Transverse colon (tissue), 4 donors: ENCODE data around the gene STK31. TPM values are rescaled to one million over a fixed set of nuclear protein-coding genes. Genes with fewer than 3 reads are reported as not detected.
"Not testable (repeated sequence)": the region's sequence is repeated elsewhere in the genome, so short reads cannot be mapped to it uniquely, and the experiment has no call there.

Experiments used
- DNase-seq: peaks from one replicate; pipeline ENCODE4 v3.0.0-alpha.2; 2019
- H3K27ac ChIP-seq, 4 donors: fragments of 200-600 bp; sonication (generic); 2 replicates each; pipeline ENCODE4 v1.5.1; 2016 to 2018; ENCODE audit warnings: inconsistent platforms in 4 of 4
- H3K27me3 ChIP-seq: fragments of 200-600 bp; sonication (generic); 2 replicates; pipeline ENCODE4 v1.5.1; 2017; ENCODE audit warnings: inconsistent platforms
- H3K36me3 ChIP-seq, 4 donors: fragments of 200-600 bp; sonication (generic); 2 replicates each; pipeline ENCODE4 v1.5.1; 2017 to 2019; ENCODE audit warnings: inconsistent platforms in 4 of 4
- H3K4me1 ChIP-seq, 4 donors: fragments of 200-600 bp; sonication (generic); 2 replicates each; pipeline ENCODE4 v1.5.1; 2017 to 2020; ENCODE audit warnings: inconsistent platforms in 4 of 4
- H3K4me3 ChIP-seq, 4 donors: fragments of 200-600 bp; sonication (generic); 1 replicate in 1 of 4; 2 replicates in 3 of 4; pipeline versions ENCODE4 v1.5.1 to v1.6.1; 2017 to 2019; ENCODE audit warnings: inconsistent platforms in 4 of 4
- H3K9me3 ChIP-seq, 2 donors: fragments of 200-600 bp; sonication (generic); 2 replicates each; pipeline ENCODE4 v1.5.1; 2017 to 2019; ENCODE audit warnings: inconsistent platforms in 2 of 2
- EP300 ChIP-seq: sonication (generic); formaldehyde crosslinking; IDR thresholded peaks from one replicate; pipeline ENCODE4 v1.6.1; 2017; ENCODE audit warnings: antibody characterized with exemption, low read depth
- POLR2A ChIP-seq: fragments of 450-650 bp; IDR thresholded peaks from one replicate; pipeline ENCODE4 v1.6.1; 2016; ENCODE audit warnings: antibody characterized with exemption, mild to moderate bottlenecking, moderate library complexity
- POLR2AphosphoS5 ChIP-seq, 3 donors: sonication (generic); formaldehyde crosslinking; IDR thresholded peaks; one replicate each; pipeline ENCODE4 v1.6.1; 2016; ENCODE audit warnings: antibody characterized with exemption in 3 of 3
- WGBS, 2 donors: methylation state at CpG; one replicate each; pipeline ENCODE4 v1.1.5; 2018; ENCODE audit warnings: low coverage in 1 of 2; 5-methylcytosine and 5-hydroxymethylcytosine counted together
- in situ Hi-C, 4 donors: fragments of 200-750 bp; cut with MboI; loops; one replicate each; pipeline versions ENCODE4 v1.15.0 to v1.15.1; 2017; ENCODE audit warnings: low sequenced_read_pairs in 3 of 4, low pct_ligation_motif_present in 1 of 4, low pct_unique_long_range_greater_than_20kb in 1 of 4
- intact Hi-C: fragments of 100-400 bp; cut with DNase I; formaldehyde crosslinking; loops from one replicate; pipeline ENCODE4 v1.15.1; 2023; ENCODE audit warnings: low total_unique reads
- total RNA-seq, 4 donors: library from RNA; depleted of rRNA; stranded (reverse); fragments of >200 nt; gene quantifications; one replicate each; pipeline ENCODE4 v1.1.0, GENCODE V29; 2016
- TF ChIP-seq, protein P1 (sequence below), 5 experiments: fragments of 200-600 bp in 3 of 5; fragments of 450-650 bp in 2 of 5; sonication (generic) in 3 of 5; IDR thresholded peaks; 1 replicate in 2 of 5; 2 replicates in 3 of 5; pipeline ENCODE4 v1.5.1; 2016 to 2017; ENCODE audit warnings: antibody characterized with exemption in 5 of 5, inconsistent platforms in 3 of 5, mild to moderate bottlenecking in 2 of 5, moderate library complexity in 1 of 5

The STK31 gene
- total RNA-seq, 4 donors from 2014 or later: 0.37 to 0.95 (median 0.67) TPM

DNA sequence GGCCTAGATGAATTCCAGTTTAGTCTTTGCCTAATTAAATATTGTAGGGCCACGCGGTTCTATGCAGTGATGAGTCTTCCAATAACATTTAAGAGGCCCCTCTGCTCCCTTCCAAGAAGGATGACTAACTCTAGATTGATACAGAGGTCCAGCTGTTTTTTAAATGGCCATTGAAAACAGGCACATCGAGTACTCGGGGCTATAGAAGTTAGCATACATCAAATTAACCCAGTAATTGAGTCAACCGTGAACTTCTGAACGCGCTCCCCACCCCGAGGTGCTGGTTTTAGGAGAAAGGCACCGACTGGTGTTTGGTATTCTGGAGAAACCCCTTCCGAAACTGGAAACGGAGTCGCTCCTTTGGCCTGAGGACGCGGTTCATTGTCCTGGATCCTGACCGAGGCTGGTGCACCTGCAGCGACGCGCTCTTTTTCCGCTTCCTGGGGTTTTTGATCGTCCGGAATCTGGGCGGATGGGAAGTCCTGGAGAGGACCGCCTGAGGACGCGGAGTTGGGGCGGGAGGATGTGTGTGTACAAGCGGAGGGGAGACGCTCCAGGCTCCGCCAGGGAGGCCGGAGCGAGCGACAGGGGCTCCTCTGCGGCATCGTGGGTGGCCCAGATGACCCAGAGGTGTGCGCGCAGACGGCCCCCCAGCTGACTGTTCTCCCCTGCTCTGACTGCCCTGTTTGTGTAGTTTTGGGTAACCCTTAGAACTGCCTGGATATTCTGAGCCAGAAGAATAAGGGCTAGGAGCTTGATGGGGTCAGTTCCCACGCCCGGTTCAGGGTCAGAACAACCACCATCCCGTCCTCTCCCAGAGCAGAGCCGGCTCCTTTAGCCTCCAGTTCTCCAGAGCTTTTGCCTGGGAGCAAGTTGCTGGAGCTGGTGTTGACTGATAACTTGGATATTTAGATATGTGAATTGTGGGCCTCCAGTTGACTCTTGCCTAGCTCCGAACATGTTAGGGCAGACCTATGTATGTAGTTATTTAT is 29.3 kb upstream of the STK31 start:
- H3K27ac ChIP-seq: peak overlapping the region; percentile 87 to 90 (median 89)
- in situ Hi-C loops (loop anchor here in 2 of 4 donors (10.0 kb wide), 1 partner anchor 86 kb away; the partner anchor contains the start of gene CCDC126 (in 2 of the 2)), intact Hi-C loops (no loop called here)
- H3K27me3 ChIP-seq: no peaks in the 10 kb centered on the region
- H3K4me1 ChIP-seq: peaks cover 0 to 32% (median 7%) of the 10 kb centered on the region in 4 donors
- peak overlapping the region; percentile 60 to 96 (median 86) for H3K4me3 ChIP-seq
- peak; percentile 83 for DNase-seq
- H3K36me3 ChIP-seq: no peaks in the 10 kb centered on the region
- H3K9me3 ChIP-seq: no peaks in the 10 kb centered on the region
- whole genome bisulfite sequencing, 2 donors: 10 to 13% methylated on average over 10 to 42 of the region's 42 CpGs
- TF ChIP-seq POLR2AphosphoS5 (IDR thresholded peaks at IDR 0.05) (peak; percentile 34 to 83 (median 69)), POLR2A (peak; percentile 68), EP300 (no peak)

DNA sequence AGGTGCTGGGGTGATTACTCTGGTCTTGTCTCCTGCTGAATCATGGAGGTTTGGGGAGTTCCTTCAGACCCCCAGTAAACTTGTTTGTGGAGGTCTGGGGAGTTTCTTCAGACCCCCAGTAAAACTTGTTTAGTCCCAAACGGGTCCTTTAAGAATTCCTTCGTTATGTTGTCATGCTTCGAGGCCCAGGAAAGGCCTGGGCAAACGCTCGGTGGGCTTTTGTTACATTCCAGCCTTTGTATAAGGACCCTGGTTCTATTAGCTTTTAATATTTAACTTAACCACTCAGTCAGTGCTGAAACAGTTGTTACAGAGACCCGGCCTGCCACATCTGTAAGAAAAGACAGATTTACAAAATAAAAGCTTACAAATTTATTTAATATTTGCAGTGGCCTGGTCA is 26.0 kb upstream of the STK31 start:
- H3K27me3 ChIP-seq, DNase-seq, H3K27ac ChIP-seq, intact Hi-C loops, H3K36me3 ChIP-seq, H3K9me3 ChIP-seq, H3K4me3 ChIP-seq: not testable (repeated sequence)
- in situ Hi-C loops: loop anchor here in 2 of 4 donors (10.0 kb wide), 1 partner anchor 89 kb away; the partner anchor contains the start of gene CCDC126 (in 2 of the 2)
- peaks cover 0 to 43% (median 8%) of the 10 kb centered on the region in 4 donors for H3K4me1 ChIP-seq
- 86 to 97% methylated on average over 6 of the region's 6 CpGs for WGBS, 2 donors

DNA sequence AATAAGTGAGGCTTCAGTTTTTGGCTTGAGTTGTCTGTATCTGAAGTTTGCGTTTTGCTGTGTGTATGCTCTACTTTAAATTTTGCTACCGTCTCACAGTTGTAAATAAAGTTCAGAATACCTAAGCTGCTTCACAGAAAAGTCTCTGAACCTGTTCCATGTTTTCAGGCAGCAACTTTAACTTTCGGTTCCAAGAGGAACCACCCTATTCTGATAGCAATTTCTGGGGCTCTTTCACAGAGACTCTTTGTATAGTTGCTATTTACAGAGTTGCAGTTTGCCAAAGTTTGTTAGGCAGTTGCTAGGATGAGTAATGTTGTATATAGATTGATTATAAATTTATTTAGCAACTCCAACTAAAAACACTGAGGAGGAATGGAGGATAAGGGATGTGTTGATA is 24.3 kb upstream of the STK31 start:
- Histone ChIP-seq H3K4me3 (no peak overlapping the region), H3K36me3 (peaks cover 0 to 4% (median 0%) of the 10 kb centered on the region in 4 donors), H3K4me1 (peaks cover 0 to 36% (median 7%) of the 10 kb centered on the region in 4 donors), H3K9me3 (no peaks in the 10 kb centered on the region), H3K27ac (peak overlapping the region; percentile 10 to 71 (median 38)), H3K27me3 (no peaks in the 10 kb centered on the region)
- intact Hi-C loops (no loop called here), in situ Hi-C loops (loop anchor here in 2 of 4 donors (10.0 kb wide), 1 partner anchor 91 kb away; the partner anchor contains the start of gene CCDC126 (in 2 of the 2))
- no peak for DNase-seq
- TF ChIP-seq POLR2AphosphoS5 (IDR thresholded peaks at IDR 0.05) (no peak), POLR2A (no peak), EP300 (no peak)
- TF ChIP-seq, protein P1, sequence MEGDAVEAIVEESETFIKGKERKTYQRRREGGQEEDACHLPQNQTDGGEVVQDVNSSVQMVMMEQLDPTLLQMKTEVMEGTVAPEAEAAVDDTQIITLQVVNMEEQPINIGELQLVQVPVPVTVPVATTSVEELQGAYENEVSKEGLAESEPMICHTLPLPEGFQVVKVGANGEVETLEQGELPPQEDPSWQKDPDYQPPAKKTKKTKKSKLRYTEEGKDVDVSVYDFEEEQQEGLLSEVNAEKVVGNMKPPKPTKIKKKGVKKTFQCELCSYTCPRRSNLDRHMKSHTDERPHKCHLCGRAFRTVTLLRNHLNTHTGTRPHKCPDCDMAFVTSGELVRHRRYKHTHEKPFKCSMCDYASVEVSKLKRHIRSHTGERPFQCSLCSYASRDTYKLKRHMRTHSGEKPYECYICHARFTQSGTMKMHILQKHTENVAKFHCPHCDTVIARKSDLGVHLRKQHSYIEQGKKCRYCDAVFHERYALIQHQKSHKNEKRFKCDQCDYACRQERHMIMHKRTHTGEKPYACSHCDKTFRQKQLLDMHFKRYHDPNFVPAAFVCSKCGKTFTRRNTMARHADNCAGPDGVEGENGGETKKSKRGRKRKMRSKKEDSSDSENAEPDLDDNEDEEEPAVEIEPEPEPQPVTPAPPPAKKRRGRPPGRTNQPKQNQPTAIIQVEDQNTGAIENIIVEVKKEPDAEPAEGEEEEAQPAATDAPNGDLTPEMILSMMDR (IDR thresholded peaks at IDR 0.05): no peak
- 24 to 34% methylated on average over 3 of the region's 3 CpGs for WGBS, 2 donors

DNA sequence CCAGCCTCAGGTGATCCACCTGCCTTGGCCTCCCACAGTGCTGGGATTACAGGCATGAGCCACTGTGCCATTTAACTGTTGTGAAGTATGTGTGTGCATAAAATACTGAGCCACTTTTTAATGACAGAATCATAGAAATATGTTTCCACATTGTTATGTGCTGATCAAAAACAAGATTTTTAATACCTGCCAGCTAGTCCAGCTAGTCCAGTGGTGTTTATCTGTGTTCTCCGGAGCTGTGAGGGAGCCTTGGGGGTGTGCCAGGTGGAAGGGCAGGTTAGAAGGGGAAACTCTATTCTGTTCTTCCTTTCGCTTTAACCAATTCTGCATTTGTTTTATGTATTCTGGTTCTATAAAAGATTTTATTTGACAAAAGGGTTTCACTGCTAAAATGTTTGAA is 23.0 kb upstream of the STK31 start:
- in situ Hi-C loops: loop anchor here in 2 of 4 donors (10.0 kb wide), 1 partner anchor 92 kb away; the partner anchor contains the start of gene CCDC126 (in 2 of the 2)

More for the DNA sequence above, 23.0 kb upstream of the STK31 start:
- Histone ChIP-seq H3K27me3 (no peaks in the 10 kb centered on the region), H3K27ac (no peak overlapping the region), H3K9me3 (no peaks in the 10 kb centered on the region), H3K4me3 (no peak overlapping the region), H3K36me3 (peaks cover 0 to 6% (median 0%) of the 10 kb centered on the region in 4 donors), H3K4me1 (peaks cover 0 to 23% (median 4%) of the 10 kb centered on the region in 4 donors)
- DNase-seq: no peak
- 50 to 61% methylated on average over 2 of the region's 2 CpGs for WGBS, 2 donors
- intact Hi-C loops: no loop called here
- TF ChIP-seq, protein P1 (IDR thresholded peaks at IDR 0.05): no peak
- TF ChIP-seq POLR2A (no peak), POLR2AphosphoS5 (IDR thresholded peaks at IDR 0.05) (no peak), EP300 (no peak)
